HG03378 (cell line): ENCODE measurements around the gene PEAK1.

ENCODE experiments used
- ATAC-seq: cut with Tn5 transposase; IDR thresholded peaks from one replicate; pipeline ENCODE4 v1.9.1; 2021; ENCODE audit warnings: mild to moderate bottlenecking, moderate library complexity; ENCODE audit not compliant: unreplicated experiment

The PEAK1 gene

GRCh38 chr15:77099741-77100463, 320.0 kb downstream of the PEAK1 start:
- ATAC-seq: no peak

GRCh38 chr15:77098572-77098971, 321.3 kb downstream of the PEAK1 start:
- no peak for ATAC-seq

- ATAC-seq: no peak
Measured at GRCh38 chr15:77097921-77098320, 322.0 kb downstream of the PEAK1 start.

- ATAC-seq: no peak
Measured at GRCh38 chr15:77097248-77097721, 322.6 kb downstream of the PEAK1 start.

GRCh38 chr15:77096541-77096940, 323.4 kb downstream of the PEAK1 start:
- ATAC-seq: no peak

GRCh38 chr15:77096138-77096537, 323.8 kb downstream of the PEAK1 start:
- no peak for ATAC-seq

- no peak for ATAC-seq
Measured at GRCh38 chr15:77094397-77095030, 325.4 kb downstream of the PEAK1 start.

GRCh38 chr15:77093436-77093835, 326.5 kb downstream of the PEAK1 start:
- no peak for ATAC-seq

- no peak for ATAC-seq
Measured at GRCh38 chr15:77091097-77091496, 328.8 kb downstream of the PEAK1 start.

GRCh38 chr15:77087213-77087612, 332.7 kb downstream of the PEAK1 start:
- ATAC-seq: no peak

- ATAC-seq: no peak
Measured at GRCh38 chr15:77085297-77085696, 334.6 kb downstream of the PEAK1 start.

GRCh38 chr15:77084436-77084835, 335.5 kb downstream of the PEAK1 start:
- no peak for ATAC-seq

- peak; percentile 55 for ATAC-seq
Measured at GRCh38 chr15:77083381-77084160, 336.3 kb downstream of the PEAK1 start.

- ATAC-seq: no peak
Measured at GRCh38 chr15:77081971-77082370, 337.9 kb downstream of the PEAK1 start.

- ATAC-seq: no peak
Measured at GRCh38 chr15:77076323-77076915, 343.5 kb downstream of the PEAK1 start.

GRCh38 chr15:77075528-77075927, 344.4 kb downstream of the PEAK1 start:
- no peak for ATAC-seq

- no peak for ATAC-seq
Measured at GRCh38 chr15:77074350-77074749, 345.6 kb downstream of the PEAK1 start.

GRCh38 chr15:77071305-77072223, 348.3 kb downstream of the PEAK1 start:
- no peak for ATAC-seq

GRCh38 chr15:77070495-77071304, 349.2 kb downstream of the PEAK1 start, which contains the start of gene TSPAN3:
TSPAN3 (minus strand) TSS chr15:77071109; CDS start chr15:77070954, 155 bp downstream.
- ATAC-seq: peak; percentile 68
